ENCODE data around the gene USP11.

The USP11 gene

DNA sequence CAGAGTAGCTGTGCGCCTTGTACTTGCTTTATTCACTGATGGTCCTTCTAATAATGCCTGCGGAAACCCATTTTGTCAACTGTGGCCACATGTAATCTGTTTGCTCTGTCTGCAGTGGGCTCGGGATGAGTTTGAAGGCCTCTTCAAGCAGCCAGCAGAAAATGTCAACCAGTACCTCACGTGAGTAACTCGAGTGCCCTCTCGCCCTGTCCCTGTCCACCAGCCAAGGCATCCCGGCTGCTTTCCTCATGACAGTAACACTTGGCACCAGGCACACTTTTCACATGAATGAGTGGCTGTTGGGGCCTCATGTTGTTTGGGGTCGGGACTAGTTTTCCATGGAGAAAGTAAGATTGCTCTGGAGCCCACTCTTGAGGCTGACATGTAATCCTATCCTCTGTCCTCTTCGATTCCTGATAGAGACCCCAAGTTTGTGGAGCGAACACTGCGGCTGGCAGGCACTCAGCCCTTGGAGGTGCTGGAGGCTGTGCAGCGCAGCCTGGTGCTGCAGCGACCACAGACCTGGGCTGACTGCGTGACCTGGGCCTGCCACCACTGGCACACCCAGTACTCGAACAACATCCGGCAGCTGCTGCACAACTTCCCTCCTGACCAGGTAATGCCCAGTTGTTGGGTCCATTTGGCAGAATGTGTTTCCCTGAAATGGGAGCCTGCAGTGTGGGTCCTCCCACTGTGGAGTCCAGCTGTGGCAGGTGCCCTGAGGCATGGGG, 23.1 kb upstream of the USP11 start:
- POLR2A ChIA-PET, result no interaction called here
- no peak for TF ChIP-seq SP3 (tag by site-specific recombination; IDR thresholded peaks at IDR 0.05)
- no peak for TF ChIP-seq ZNF600 (tag by site-specific recombination; IDR thresholded peaks at IDR 0.05)
- TF ChIP-seq, protein P1, sequence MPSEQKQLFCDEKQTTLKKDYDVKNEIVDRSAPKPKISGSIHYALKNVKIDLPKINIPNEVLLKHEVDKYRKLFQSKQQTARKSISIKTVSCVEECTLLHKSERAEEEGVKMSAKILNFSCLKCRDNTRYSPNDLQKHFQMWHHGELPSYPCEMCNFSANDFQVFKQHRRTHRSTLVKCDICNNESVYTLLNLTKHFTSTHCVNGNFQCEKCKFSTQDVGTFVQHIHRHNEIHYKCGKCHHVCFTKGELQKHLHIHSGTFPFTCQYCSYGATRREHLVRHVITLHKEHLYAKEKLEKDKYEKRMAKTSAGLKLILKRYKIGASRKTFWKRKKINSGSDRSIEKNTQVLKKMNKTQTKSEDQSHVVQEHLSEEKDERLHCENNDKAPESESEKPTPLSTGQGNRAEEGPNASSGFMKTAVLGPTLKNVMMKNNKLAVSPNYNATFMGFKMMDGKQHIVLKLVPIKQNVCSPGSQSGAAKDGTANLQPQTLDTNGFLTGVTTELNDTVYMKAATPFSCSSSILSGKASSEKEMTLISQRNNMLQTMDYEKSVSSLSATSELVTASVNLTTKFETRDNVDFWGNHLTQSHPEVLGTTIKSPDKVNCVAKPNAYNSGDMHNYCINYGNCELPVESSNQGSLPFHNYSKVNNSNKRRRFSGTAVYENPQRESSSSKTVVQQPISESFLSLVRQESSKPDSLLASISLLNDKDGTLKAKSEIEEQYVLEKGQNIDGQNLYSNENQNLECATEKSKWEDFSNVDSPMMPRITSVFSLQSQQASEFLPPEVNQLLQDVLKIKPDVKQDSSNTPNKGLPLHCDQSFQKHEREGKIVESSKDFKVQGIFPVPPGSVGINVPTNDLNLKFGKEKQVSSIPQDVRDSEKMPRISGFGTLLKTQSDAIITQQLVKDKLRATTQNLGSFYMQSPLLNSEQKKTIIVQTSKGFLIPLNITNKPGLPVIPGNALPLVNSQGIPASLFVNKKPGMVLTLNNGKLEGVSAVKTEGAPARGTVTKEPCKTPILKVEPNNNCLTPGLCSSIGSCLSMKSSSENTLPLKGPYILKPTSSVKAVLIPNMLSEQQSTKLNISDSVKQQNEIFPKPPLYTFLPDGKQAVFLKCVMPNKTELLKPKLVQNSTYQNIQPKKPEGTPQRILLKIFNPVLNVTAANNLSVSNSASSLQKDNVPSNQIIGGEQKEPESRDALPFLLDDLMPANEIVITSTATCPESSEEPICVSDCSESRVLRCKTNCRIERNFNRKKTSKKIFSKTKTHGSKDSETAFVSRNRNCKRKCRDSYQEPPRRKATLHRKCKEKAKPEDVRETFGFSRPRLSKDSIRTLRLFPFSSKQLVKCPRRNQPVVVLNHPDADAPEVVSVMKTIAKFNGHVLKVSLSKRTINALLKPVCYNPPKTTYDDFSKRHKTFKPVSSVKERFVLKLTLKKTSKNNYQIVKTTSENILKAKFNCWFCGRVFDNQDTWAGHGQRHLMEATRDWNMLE (tag by site-specific recombination; conservative IDR thresholded peaks at IDR 0.05; ENCODE audit: low read depth), result no peak
- no peak for TF ChIP-seq GLI4 (tag by site-specific recombination; IDR thresholded peaks at IDR 0.05)
- TF ChIP-seq, protein P2, sequence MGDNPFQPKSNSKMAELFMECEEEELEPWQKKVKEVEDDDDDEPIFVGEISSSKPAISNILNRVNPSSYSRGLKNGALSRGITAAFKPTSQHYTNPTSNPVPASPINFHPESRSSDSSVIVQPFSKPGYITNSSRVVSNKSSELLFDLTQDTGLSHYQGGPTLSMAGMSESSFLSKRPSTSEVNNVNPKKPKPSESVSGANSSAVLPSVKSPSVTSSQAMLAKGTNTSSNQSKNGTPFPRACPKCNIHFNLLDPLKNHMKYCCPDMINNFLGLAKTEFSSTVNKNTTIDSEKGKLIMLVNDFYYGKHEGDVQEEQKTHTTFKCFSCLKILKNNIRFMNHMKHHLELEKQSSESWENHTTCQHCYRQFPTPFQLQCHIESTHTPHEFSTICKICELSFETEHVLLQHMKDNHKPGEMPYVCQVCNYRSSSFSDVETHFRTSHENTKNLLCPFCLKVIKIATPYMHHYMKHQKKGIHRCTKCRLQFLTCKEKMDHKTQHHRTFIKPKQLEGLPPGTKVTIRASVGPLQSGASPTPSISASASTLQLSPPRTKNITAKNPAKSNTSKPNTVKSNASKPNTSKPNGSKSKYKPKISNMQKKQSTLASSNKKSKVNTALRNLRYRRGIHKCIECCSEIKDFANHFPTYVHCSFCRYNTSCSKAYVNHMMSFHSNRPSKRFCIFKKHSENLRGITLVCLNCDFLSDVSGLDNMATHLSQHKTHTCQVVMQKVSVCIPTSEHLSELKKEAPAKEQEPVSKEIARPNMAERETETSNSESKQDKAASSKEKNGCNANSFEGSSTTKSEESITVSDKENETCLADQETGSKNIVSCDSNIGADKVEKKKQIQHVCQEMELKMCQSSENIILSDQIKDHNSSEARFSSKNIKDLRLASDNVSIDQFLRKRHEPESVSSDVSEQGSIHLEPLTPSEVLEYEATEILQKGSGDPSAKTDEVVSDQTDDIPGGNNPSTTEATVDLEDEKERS (tag by site-specific recombination; IDR thresholded peaks at IDR 0.05), result no peak
- TF ChIP-seq ZNF335 (tag by site-specific recombination; conservative IDR thresholded peaks at IDR 0.05), result no peak
- no peak for TF ChIP-seq ZSCAN23 (tag by site-specific recombination; IDR thresholded peaks at IDR 0.05)
- no peak for TF ChIP-seq ZNF324 (tag by site-specific recombination; IDR thresholded peaks at IDR 0.05)
- no peak for TF ChIP-seq ZNF146 (tag by site-specific recombination; IDR thresholded peaks at IDR 0.05)
- TF ChIP-seq ZNF624 (tag by site-specific recombination; IDR thresholded peaks at IDR 0.05), result no peak
- CTCF ChIA-PET, result no interaction called here
- peaks cover 94 to 100% of the 10 kb centered on the region in 2 experiments for H3K36me3 ChIP-seq (ENCODE audit: control insufficient read depth in 2 of 2, insufficient read depth in 1 of 2, low read length in 2 of 2)
- no peak overlapping the region for H3K27ac ChIP-seq (ENCODE audit: extremely low read depth, low read depth, low read length)
- no peaks in the 10 kb centered on the region for H3K9me3 ChIP-seq (ENCODE audit: control insufficient read depth, insufficient read depth, low read depth, low read length)
- no peaks in the 10 kb centered on the region for H3K4me1 ChIP-seq (ENCODE audit: control insufficient read depth, insufficient read depth, low read length)
- no peak overlapping the region for H3K4me3 ChIP-seq (ENCODE audit: low read depth, low read length)

- no peak for TF ChIP-seq GLIS2 (tag by site-specific recombination; IDR thresholded peaks at IDR 0.05)
- H3K4me1 ChIP-seq (ENCODE audit: control insufficient read depth, insufficient read depth, low read length), result no peaks in the 10 kb centered on the region
- H3K4me3 ChIP-seq (ENCODE audit: low read depth, low read length), result no peak overlapping the region
- peaks cover 93 to 100% of the 10 kb centered on the region in 2 experiments for H3K36me3 ChIP-seq (ENCODE audit: control insufficient read depth in 2 of 2, insufficient read depth in 1 of 2, low read length in 2 of 2)
- ChIA-PET CTCF (no interaction called here), POLR2A (no interaction called here)
- no peaks in the 10 kb centered on the region for H3K9me3 ChIP-seq (ENCODE audit: control insufficient read depth, insufficient read depth, low read depth, low read length)
- no peak overlapping the region for H3K27ac ChIP-seq (ENCODE audit: extremely low read depth, low read depth, low read length)
Observed at GRCh38 chrX:47210661-47211425, 22.0 kb upstream of the USP11 start.
